Myometrial cell (primary cell): Measurements from ENCODE around the gene UPF3B. TPM values are rescaled to one million over a fixed set of nuclear protein-coding genes. Genes with fewer than 3 reads are reported as not detected.

Experiments
- total RNA-seq: library from RNA; depleted of rRNA; stranded (reverse); fragments of >200 nt; gene quantifications from 2 replicates; pipeline ENCODE4 v1.2.3, GENCODE V29; 2015

The UPF3B gene, protein sequence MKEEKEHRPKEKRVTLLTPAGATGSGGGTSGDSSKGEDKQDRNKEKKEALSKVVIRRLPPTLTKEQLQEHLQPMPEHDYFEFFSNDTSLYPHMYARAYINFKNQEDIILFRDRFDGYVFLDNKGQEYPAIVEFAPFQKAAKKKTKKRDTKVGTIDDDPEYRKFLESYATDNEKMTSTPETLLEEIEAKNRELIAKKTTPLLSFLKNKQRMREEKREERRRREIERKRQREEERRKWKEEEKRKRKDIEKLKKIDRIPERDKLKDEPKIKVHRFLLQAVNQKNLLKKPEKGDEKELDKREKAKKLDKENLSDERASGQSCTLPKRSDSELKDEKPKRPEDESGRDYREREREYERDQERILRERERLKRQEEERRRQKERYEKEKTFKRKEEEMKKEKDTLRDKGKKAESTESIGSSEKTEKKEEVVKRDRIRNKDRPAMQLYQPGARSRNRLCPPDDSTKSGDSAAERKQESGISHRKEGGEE
- 0.86 and 1.6 TPM in 2 replicates for total RNA-seq

DNA sequence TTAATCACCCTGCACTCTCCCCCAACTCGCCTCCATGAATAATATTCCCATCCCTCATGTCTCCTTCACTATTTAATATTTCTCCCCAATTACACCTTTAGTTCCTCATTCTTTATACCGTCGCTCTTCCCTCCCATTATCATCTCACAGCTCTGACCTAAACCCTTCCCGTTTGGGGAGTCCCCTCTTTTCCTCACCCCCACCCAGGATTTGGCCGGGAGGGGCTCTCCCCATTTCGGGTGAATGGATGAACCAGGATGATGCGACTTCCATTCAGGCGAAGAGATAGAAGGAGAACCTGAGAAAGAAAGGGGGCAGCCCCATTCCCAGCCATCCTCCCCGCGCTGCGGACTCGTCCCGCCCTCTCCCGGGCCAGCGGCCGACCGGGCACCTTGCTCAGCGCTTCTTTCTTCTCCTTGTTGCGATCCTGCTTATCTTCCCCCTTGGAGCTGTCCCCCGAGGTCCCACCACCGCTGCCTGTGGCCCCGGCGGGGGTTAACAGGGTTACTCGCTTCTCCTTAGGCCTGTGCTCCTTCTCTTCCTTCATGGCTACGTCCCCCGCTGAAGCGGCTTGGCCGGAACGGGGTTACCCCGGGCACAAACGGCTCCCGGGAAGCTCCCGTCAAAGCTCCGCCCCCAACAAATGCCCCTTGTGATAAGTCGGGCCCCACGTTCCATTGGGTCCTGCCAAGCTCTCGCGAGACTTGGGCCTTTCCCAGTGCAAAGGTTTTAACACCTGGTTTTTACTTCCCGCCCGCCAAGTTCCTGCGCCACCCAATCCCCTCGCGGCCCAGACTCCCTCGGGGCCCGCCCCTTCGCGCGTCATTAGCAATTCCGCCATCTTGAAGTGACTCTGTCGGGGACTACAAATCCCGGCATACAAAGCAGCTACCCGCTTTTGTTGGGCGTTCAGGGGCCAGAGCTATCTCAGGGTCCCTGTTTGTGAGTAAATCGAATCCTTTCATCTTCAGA is at the start of gene UPF3B:
UPF3B (minus strand) TSS at position 582 of the 972 bp plus-strand sequence; CDS start at position 547, 35 bp downstream.

DNA sequence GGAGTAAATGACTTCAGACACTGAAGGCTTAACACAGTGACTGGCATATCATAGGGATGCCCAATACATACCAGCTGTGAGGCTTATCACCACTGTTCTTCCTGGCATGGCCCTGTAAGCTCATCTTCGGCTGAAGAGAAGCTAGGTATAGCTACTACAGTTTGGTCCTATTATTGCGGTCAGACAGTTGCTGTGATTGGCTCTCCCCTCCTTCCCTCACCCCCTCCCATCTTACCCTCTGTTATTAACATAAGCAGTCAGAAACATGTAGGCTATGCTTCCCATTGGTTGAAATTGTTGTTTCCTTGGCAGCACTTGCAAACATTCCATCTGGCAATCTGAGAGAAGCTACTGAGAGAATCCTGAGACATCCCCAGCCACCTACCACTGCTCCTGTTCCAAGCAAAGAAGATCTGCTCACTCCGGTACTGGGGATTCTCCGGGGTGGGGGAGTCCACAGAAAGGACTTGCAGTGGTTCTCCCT is 43.1 kb upstream of the UPF3B start, which contains the start of gene AKAP14:
AKAP14 (plus strand) TSS at position 51 of the 484 bp plus-strand sequence. CDS start 7,331 bp downstream, outside the sequence.

DNA sequence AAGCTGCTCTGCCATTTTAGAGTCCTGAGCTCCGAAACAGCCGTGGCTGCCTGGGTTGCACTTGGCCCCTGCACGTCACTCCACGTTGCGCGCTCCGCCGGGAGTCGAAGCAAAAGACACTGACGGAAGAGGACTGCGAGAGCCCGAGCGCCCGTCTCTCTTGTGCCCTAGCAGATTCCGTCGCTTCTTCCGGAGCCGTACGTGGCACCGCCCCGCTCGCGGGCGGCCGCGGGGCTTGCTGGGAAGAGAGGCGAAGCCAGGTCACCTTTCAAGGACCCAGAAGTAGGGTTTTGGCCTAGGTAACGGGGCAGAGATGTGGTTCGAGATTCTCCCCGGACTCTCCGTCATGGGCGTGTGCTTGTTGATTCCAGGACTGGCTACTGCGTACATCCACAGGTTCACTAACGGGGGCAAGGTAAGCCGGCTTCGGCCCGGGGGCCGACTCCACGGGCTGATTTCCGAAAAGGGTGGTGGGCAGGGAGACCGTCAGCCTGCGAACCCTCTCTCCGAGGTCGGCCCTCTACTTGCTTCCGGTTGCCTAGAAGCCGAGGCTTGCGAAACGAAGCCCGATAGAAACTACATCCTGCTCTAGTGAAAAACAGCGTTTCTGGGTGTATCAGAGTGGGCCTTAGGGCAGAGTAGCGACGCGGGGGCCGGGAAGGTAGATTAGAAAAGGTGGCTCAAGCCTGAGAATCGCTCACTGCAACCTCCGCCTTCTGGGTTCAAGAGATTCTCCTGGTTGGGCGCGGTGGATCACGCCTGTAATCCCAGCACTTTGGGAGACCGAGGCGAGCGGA is 19.0 kb upstream of the UPF3B start, which contains the start of the genes NDUFA1 and RNF113A:
NDUFA1 (plus strand) TSS at position 234 of the 797 bp plus-strand sequence; CDS start at position 314, 80 bp downstream.
RNF113A (minus strand) TSS at position 135 of the 797 bp plus-strand sequence; CDS start at position 15, 120 bp downstream.

DNA sequence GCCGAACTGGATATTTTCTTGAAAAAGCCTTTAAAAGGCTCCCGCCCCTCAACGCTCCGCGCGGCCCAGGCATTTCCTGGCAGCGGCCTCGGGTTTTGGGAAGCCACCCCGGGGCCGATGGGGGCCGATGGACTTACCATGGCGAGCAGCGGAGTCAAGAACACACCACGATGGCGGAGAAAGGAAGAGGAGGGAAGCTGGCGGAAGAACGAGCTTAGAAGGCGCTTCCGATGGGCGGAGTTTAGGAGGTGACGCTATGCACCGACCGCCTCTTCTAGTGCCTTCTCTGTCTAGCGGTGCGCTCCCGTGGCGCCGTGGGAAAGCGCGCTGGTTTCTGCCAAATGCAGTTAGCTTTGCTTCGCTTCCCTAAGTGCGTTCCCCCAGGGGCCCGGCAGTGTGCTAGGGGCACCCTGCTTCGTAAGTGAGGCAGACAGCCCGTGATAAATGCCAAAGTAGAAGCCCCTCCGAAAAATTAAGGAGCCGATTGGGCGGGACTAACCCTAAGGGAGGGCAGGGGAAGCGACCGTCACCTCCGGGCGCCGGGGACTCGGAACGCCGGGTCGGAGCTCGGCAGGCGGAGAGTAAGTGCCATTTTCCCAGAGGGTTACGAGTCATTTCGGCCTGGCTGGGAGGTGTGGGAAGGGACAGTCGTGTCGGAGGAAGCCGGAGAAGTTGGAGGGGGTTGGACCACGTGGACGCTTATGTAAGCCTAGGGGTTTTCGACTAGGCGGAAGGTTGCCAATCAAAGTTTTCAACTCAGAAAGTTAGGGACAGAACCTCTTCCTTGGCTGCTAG is 61.1 kb downstream of the UPF3B start, which contains the start of gene RPL39:
RPL39 (minus strand) TSS at position 194 of the 795 bp plus-strand sequence; CDS start at position 140, 54 bp downstream.

Other genes with a start within 250 kb of the UPF3B start
- gene NKRF, start 246.5 kb downstream of the UPF3B start, total RNA-seq = 2.0 and 4.4 TPM in 2 replicates
- gene SEPTIN6, start 159.8 kb downstream of the UPF3B start, total RNA-seq = 16.7 and 20.6 TPM in 2 replicates
- not detected in 2 replicates for gene SOWAHD, start 94.4 kb downstream of the UPF3B start, total RNA-seq
- gene RPL39, start 61.3 kb downstream of the UPF3B start, total RNA-seq = 5,842 and 7,254 TPM in 2 replicates
- gene RNF113A, start 18.8 kb upstream of the UPF3B start, total RNA-seq = 11.8 and 16.0 TPM in 2 replicates
- gene NDUFA1, start 18.9 kb upstream of the UPF3B start, total RNA-seq = 57.7 and 63.8 TPM in 2 replicates
- gene AKAP14, start 42.9 kb upstream of the UPF3B start, total RNA-seq = not detected in 2 replicates
- gene NKAP, start 90.8 kb upstream of the UPF3B start, total RNA-seq = 3.2 TPM in 2 replicates
- gene RHOXF2B, start 224.7 kb upstream of the UPF3B start, total RNA-seq = not detected in 2 replicates